ENCODE data around the gene MPIG6B.

GRCh38 chr6:31710523-31711219 lies 12.5 kb upstream of the MPIG6B start:
- TF ChIP-seq, protein P1, sequence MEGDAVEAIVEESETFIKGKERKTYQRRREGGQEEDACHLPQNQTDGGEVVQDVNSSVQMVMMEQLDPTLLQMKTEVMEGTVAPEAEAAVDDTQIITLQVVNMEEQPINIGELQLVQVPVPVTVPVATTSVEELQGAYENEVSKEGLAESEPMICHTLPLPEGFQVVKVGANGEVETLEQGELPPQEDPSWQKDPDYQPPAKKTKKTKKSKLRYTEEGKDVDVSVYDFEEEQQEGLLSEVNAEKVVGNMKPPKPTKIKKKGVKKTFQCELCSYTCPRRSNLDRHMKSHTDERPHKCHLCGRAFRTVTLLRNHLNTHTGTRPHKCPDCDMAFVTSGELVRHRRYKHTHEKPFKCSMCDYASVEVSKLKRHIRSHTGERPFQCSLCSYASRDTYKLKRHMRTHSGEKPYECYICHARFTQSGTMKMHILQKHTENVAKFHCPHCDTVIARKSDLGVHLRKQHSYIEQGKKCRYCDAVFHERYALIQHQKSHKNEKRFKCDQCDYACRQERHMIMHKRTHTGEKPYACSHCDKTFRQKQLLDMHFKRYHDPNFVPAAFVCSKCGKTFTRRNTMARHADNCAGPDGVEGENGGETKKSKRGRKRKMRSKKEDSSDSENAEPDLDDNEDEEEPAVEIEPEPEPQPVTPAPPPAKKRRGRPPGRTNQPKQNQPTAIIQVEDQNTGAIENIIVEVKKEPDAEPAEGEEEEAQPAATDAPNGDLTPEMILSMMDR (IDR thresholded peaks at IDR 0.05) = no peak
- no peak for TF ChIP-seq POLR2A (IDR thresholded peaks at IDR 0.05)
- TF ChIP-seq POLR2AphosphoS5 (IDR thresholded peaks at IDR 0.05) = no peak

Measured in upper lobe of left lung (tissue), 4 donors.